Measurements from ENCODE around the gene SLC35A1. TPM values are rescaled to one million over a fixed set of nuclear protein-coding genes. Genes with fewer than 3 reads are reported as not detected.
"Not testable (repeated sequence)": the region's sequence is repeated elsewhere in the genome, so short reads cannot be mapped to it uniquely, and the experiment has no call there.

The SLC35A1 gene
- total and polyA plus RNA-seq, 2 of the 4 experiments (the other 2 are of a cell fraction) = 9.7 to 12.4 TPM

GRCh38 chr6:87487555-87487954 lies 14.8 kb downstream of the SLC35A1 start:
- Histone ChIP-seq H3K18ac (ENCODE audit: low read depth, low read length) (no peak overlapping the region), H3K27ac (ENCODE audit: insufficient read depth, low read length) (no peak overlapping the region), H2AK9ac (replicated peaks; ENCODE audit: low read depth, low read length, poor library complexity) (no peak overlapping the region), H2BK120ac (ENCODE audit: low read depth, low read length) (no peak overlapping the region), H3K4me2 (ENCODE audit: low read depth, low read length) (no peak overlapping the region), H2AK5ac (ENCODE audit: low read depth, low read length) (no peak overlapping the region), H3K9ac (ENCODE audit: low read depth, low read length) (no peak overlapping the region), H3K79me1 (ENCODE audit: low read depth in 1 of 2, low read length in 2 of 2) (peaks cover 4 to 6% of the 10 kb centered on the region in 2 experiments; a peak in 3 of 4 replicates), H2BK15ac (ENCODE audit: low read depth, low read length) (no peak overlapping the region), H3K27me3 (ENCODE audit: control insufficient read depth, insufficient read depth, low read length) (no peaks in the 10 kb centered on the region), H4K91ac (ENCODE audit: insufficient read depth, low read depth, low read length) (no peak overlapping the region), H3K36me3 (ENCODE audit: control insufficient read depth, insufficient read depth, low read length) (peaks cover 8% of the 10 kb centered on the region), H4K20me1 (ENCODE audit: insufficient read depth, low read length) (no peaks in the 10 kb centered on the region), H3K4me1 (ENCODE audit: control insufficient read depth, insufficient read depth, low read length) (no peaks in the 10 kb centered on the region; the same call in 1 of the 2 replicates), H3K14ac (replicated peaks; ENCODE audit: low read depth, low read length) (no peak overlapping the region), H2BK5ac (ENCODE audit: low read depth, low read length, poor library complexity, severe bottlenecking) (no peak overlapping the region), H2AFZ (replicated peaks; ENCODE audit: low read length, poor library complexity) (no peak overlapping the region), H3K23ac (ENCODE audit: low read depth, low read length) (no peak overlapping the region), H2BK20ac (ENCODE audit: low read depth, low read length) (no peak overlapping the region), H3K4ac (ENCODE audit: low read depth, low read length) (no peak overlapping the region), H4K8ac (ENCODE audit: low read depth in 2 of 2, low read length in 2 of 2) (no peak overlapping the region), H3K9me1 (ENCODE audit: insufficient read depth, low read length) (peaks cover 3% of the 10 kb centered on the region; the same call in 1 of the 2 replicates), H3K56ac (ENCODE audit: extremely low read depth, insufficient read depth, low read length) (no peak overlapping the region), H3K4me3 (ENCODE audit: insufficient read depth, low read depth, low read length) (no peak overlapping the region), H4K5ac (ENCODE audit: low read depth, low read length) (no peak overlapping the region), H3K9me3 (ENCODE audit: control insufficient read depth, insufficient read depth, low read length) (peaks cover 7% of the 10 kb centered on the region; the same call in 1 of the 2 replicates)
- peak; percentile 51 for DNase-seq
- no TSS peak for BruUV-seq (replicated peaks)
- ChIA-PET POLR2A (ENCODE audit: unreplicated experiment) (no interaction called here), CTCF (interaction anchor here (0.5 kb wide), 1 partner anchor 88 kb away, joined by 3 read pairs; no protein-coding TSS in a partner anchor)
- no CpG with 5 or more reads among the region's 4 CpGs for WGBS, 2 experiments (ENCODE audit: extremely low coverage in 2 of 2, insufficient read length in 1 of 2)
- in situ Hi-C loops (cut with MboI; ENCODE audit: low sequenced_read_pairs) = no loop called here
- TF ChIP-seq SMC3 (IDR thresholded peaks at IDR 0.05; ENCODE audit: low read depth, low read length) (no peak), BHLHE40 (IDR thresholded peaks at IDR 0.05; ENCODE audit: low read depth, low read length) (peak; percentile 63; the same call in 1 of the 2 replicates)
- peak; percentile 70 for ATAC-seq (ENCODE audit: low read depth)
- intact Hi-C loops (cut with micrococcal nuclease) = loop anchor here (5.0 kb wide), 1 partner anchor 420 kb away; no protein-coding TSS in a partner anchor
- dilution Hi-C loops (cut with HindIII; ENCODE audit: low sequenced_read_pairs, unreplicated experiment) = no loop called here

- H2BK20ac ChIP-seq (ENCODE audit: low read depth, low read length); H2AK9ac ChIP-seq (replicated peaks; ENCODE audit: low read depth, low read length, poor library complexity); H3K4me3 ChIP-seq (ENCODE audit: insufficient read depth, low read depth, low read length); H3K27ac ChIP-seq (ENCODE audit: insufficient read depth, low read length); H3K9me3 ChIP-seq (ENCODE audit: control insufficient read depth, insufficient read depth, low read length); H3K36me3 ChIP-seq (ENCODE audit: control insufficient read depth, insufficient read depth, low read length); H2AK5ac ChIP-seq (ENCODE audit: low read depth, low read length); H3K4ac ChIP-seq (ENCODE audit: low read depth, low read length); H3K27me3 ChIP-seq (ENCODE audit: control insufficient read depth, insufficient read depth, low read length); H3K79me1 ChIP-seq (ENCODE audit: low read depth in 1 of 2, low read length in 2 of 2); H3K23ac ChIP-seq (ENCODE audit: low read depth, low read length); H2BK15ac ChIP-seq (ENCODE audit: low read depth, low read length); dilution Hi-C loops (cut with HindIII; ENCODE audit: low sequenced_read_pairs, unreplicated experiment); DNase-seq; H3K56ac ChIP-seq (ENCODE audit: extremely low read depth, insufficient read depth, low read length); H3K9ac ChIP-seq (ENCODE audit: low read depth, low read length); H3K9me1 ChIP-seq (ENCODE audit: insufficient read depth, low read length); in situ Hi-C loops (cut with MboI; ENCODE audit: low sequenced_read_pairs); CTCF ChIA-PET; H4K91ac ChIP-seq (ENCODE audit: insufficient read depth, low read depth, low read length); H3K14ac ChIP-seq (replicated peaks; ENCODE audit: low read depth, low read length); ATAC-seq (ENCODE audit: low read depth); H2BK120ac ChIP-seq (ENCODE audit: low read depth, low read length); H4K20me1 ChIP-seq (ENCODE audit: insufficient read depth, low read length); H4K5ac ChIP-seq (ENCODE audit: low read depth, low read length); H2BK5ac ChIP-seq (ENCODE audit: low read depth, low read length, poor library complexity, severe bottlenecking); BruUV-seq (replicated peaks); H3K18ac ChIP-seq (ENCODE audit: low read depth, low read length); H4K8ac ChIP-seq (ENCODE audit: low read depth in 2 of 2, low read length in 2 of 2); H3K4me1 ChIP-seq (ENCODE audit: control insufficient read depth, insufficient read depth, low read length); H2AFZ ChIP-seq (replicated peaks; ENCODE audit: low read length, poor library complexity); H3K4me2 ChIP-seq (ENCODE audit: low read depth, low read length); POLR2A ChIA-PET (ENCODE audit: unreplicated experiment): not testable (repeated sequence)
- no CpG with 5 or more reads among the region's 8 CpGs for WGBS, 2 experiments (ENCODE audit: extremely low coverage in 2 of 2, insufficient read length in 1 of 2)
- intact Hi-C loops (cut with micrococcal nuclease) = loop anchor here (5.0 kb wide), 1 partner anchor 422 kb away; no protein-coding TSS in a partner anchor
Measured at GRCh38 chr6:87489326-87489725, 16.6 kb downstream of the SLC35A1 start.

Measured in IMR-90 (cell line).